HG03571 (cell line): Measurements from ENCODE around the gene ATP8B1.
"Not testable (repeated sequence)": the region's sequence is repeated elsewhere in the genome, so short reads cannot be mapped to it uniquely, and the experiment has no call there.

ENCODE experiments used
- ATAC-seq: cut with Tn5 transposase; IDR thresholded peaks from one replicate; pipeline ENCODE4 v1.9.1; 2021; ENCODE audit not compliant: unreplicated experiment

The ATP8B1 gene

DNA sequence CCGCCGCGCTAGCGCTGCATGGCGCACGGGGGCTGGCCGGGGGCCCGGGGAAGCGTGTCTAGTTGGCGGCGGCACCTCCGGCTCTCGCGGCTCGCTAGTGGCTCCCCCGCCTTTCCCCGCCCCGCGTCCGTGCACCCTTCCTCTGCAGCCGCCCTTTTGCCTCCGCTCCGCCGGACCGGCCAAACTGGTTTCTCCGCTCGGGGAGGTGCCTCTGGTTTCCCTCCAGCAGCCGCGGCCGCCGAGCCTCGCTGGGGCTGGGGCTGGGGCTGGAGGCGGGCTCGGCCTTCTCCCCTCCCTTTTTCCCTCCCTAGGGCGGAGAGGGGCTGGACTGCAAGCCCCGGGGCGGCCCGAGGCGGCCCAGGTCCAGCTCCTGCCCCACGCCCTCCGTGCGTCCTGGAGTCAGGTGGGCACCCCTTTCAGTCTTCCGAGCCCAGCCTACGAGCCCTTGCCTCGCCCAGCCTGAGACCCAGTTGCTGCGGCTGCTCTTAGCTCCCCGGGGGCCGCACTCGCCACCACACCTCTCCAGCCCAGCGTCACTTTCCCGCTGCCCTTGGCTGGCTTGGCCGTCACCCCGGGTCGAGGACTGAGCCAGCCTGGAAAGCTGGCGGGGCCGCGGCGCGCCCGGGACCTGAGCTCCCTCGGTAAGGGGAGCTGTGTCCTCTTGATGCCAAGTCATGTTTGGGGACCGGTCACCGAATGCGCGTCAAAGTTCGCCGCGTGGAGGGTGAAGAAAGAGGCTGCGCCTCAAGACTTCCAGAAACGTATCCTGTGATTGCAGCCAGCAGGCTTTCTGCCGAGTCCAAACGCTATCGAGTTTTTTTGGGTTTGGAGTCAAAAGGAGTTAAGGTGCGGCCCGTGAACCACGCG lies at the start of gene ATP8B1:
ATP8B1 (minus strand) TSS at position 213 of the 867 bp plus-strand sequence. CDS start 71,508 bp downstream, outside the sequence.
- peak; percentile 51 for ATAC-seq

GRCh38 chr18:57850063-57850462 lies 46.9 kb upstream of the ATP8B1 start:
- ATAC-seq = no peak

GRCh38 chr18:57848374-57848773 lies 45.3 kb upstream of the ATP8B1 start:
- ATAC-seq = not testable (repeated sequence)

DNA sequence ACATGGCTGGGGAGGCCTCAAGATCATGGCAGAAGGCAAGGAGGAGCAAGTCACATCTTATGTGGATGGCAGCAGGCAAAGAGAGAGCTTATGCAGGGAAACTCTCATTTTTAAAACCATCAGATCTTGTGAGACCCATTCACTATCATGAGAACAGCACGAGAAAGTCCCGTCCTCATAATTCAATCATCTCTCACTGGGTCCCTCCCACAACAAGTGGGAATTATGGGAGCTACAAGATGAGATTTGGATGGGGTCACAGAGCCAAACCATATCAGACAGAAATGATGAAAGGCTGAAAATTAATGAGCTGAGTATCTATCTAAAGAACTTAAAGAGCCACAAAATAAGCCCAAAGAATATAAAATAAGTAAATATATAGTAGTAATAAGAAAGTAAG lies 44.3 kb upstream of the ATP8B1 start:
- not testable (repeated sequence) for ATAC-seq

DNA sequence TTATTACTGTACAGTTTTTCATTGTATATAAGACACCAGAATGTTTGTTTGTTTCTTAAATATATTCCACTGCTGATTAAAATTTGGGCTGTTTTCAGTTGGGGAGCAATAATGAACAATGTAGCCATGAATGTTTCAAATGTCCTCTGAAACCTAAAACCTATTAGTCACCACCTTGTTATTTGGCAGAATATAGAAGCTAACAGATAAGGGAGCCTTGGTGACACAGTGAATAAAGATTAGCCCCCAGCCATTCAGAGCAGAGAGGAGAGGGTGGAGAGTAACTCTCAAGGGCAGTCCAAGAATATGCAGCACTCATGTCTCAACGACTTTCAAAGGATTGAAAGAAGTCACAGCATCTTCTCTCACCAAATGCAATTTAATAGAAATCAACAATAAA lies 43.1 kb upstream of the ATP8B1 start:
- ATAC-seq = no peak

DNA sequence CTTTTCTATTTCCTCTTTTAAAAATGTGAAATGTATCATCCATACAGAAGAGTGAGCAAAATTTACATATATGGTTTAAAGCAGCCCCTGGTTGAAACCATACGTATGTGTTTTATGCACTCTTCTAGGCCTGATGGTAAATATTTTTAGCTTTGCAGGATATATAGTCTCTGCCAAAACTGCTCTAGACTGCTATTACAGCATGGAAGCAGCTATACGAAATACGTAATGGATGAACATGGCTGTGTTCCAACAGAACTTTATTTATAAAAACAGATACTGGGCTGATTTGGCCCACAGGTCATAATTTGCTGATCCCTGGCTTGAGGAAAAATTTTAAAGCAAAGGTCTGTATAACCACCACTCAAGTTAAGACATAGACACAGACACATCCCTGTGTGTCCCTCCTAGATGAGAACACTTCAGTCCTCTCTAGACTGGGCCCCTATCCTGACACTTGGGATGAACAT lies 42.5 kb upstream of the ATP8B1 start:
- no peak for ATAC-seq

- no peak for ATAC-seq
Measured at GRCh38 chr18:57844319-57844718, 41.2 kb upstream of the ATP8B1 start.

DNA sequence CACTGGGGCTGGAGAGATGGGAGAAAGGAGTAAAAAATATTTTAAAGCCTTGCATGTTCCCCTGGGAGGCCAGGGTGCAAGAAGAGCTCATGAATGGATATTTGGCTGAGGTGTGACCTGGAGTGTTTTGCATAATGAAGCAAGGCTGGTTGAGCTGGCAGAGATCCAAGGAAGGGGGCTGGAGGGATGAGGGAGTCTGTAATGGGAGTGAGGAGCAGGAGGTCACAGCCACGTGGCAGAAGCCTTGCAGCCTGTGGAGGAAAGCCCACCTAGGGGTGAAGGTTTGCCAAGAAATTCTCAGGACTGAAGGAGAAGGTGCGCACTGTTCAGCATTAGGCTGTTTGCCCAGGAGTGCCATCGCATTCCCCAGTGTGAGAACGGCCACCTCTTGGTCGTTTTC lies 40.3 kb upstream of the ATP8B1 start:
- ATAC-seq = no peak

DNA sequence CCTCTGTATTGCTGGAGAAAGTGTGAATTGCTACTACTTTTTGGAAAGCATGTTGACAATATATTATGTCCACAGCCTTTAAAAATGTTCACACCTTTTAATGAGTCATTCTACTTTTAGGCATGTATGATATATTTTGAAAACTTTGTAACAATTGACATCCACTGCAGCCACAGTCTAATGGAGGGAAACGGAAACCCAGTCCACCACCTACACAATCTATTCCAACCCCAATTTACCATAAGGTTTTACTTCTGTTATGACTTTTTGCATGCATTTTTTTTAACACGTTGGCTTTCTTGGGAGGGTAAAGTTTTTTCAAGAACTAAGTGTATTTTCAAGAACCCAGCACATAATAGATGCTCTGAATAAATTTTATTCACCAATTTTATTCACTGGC lies 38.5 kb upstream of the ATP8B1 start:
- no peak for ATAC-seq

GRCh38 chr18:57839942-57840381 lies 36.8 kb upstream of the ATP8B1 start:
- ATAC-seq = no peak

GRCh38 chr18:57837917-57838548 lies 34.9 kb upstream of the ATP8B1 start:
- ATAC-seq = peak; percentile 85

GRCh38 chr18:57836557-57836956 lies 33.4 kb upstream of the ATP8B1 start:
- ATAC-seq = no peak

GRCh38 chr18:57835904-57836303 lies 32.8 kb upstream of the ATP8B1 start:
- no peak for ATAC-seq

DNA sequence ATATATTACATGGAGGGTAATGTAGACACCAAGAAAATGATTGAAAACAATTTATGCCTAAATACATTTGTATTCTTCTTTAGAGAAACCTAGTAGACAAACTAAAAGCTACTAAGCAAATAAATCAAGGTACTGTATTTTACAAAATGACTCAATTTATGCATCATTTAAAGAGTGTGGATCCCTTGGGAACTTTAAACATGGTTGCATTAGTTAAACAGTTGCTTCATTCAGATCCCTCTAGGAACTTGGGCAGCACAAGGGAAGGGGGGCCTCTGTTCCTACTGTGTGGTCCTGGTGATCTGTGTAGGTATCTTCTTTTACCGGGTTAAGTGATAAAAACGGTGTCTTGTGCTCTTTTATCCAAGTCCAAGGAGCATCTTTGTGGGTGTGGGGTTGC lies 31.5 kb upstream of the ATP8B1 start:
- no peak for ATAC-seq

GRCh38 chr18:57833441-57834101 lies 30.5 kb upstream of the ATP8B1 start:
- peak; percentile 37 for ATAC-seq

GRCh38 chr18:57832730-57833129 lies 29.6 kb upstream of the ATP8B1 start:
- ATAC-seq = no peak

- no peak for ATAC-seq
Measured at GRCh38 chr18:57831597-57832377, 28.7 kb upstream of the ATP8B1 start.

GRCh38 chr18:57827646-57828045 lies 24.5 kb upstream of the ATP8B1 start:
- ATAC-seq = no peak

GRCh38 chr18:57826252-57826651 lies 23.1 kb upstream of the ATP8B1 start:
- no peak for ATAC-seq

GRCh38 chr18:57820583-57820982 lies 17.5 kb upstream of the ATP8B1 start:
- ATAC-seq = not testable (repeated sequence)
